Immature natural killer cell (primary cell): ENCODE results near the gene SDK1. TPM values are rescaled to one million over a fixed set of nuclear protein-coding genes. Genes with fewer than 3 reads are reported as not detected.

Source experiments
- DNase-seq, 3 donors: peaks; one replicate each; pipeline ENCODE4 v3.0.0; 2022; ENCODE audit warnings: mixed read lengths in 1 of 3
- H3K27ac Mint-ChIP-seq, 6 donors: one replicate each; pipeline ENCODE4 v1.8.0; 2020; ENCODE audit warnings: mixed read lengths in 6 of 6, mild to moderate bottlenecking in 5 of 6, inconsistent platforms in 4 of 6, moderate library complexity in 3 of 6
- H3K27me3 Mint-ChIP-seq, 3 donors: one replicate each; pipeline ENCODE4 v1.8.0; 2020 to 2021; ENCODE audit warnings: low read depth in 3 of 3, mild to moderate bottlenecking in 3 of 3, mixed read lengths in 3 of 3, moderate library complexity in 3 of 3, inconsistent platforms in 1 of 3
- H3K36me3 Mint-ChIP-seq, 3 donors: one replicate each; pipeline ENCODE4 v1.8.0; 2020; ENCODE audit warnings: mixed read lengths in 3 of 3, inconsistent platforms in 2 of 3, mild to moderate bottlenecking in 2 of 3
- H3K4me1 Mint-ChIP-seq, 2 donors: one replicate each; pipeline ENCODE4 v1.8.0; 2020; ENCODE audit warnings: inconsistent platforms in 2 of 2, mild to moderate bottlenecking in 2 of 2, mixed read lengths in 2 of 2, moderate library complexity in 1 of 2
- H3K4me3 Mint-ChIP-seq, 5 donors: one replicate each; pipeline ENCODE4 v1.8.0; 2020; ENCODE audit warnings: mild to moderate bottlenecking in 5 of 5, mixed read lengths in 5 of 5, inconsistent platforms in 3 of 5, moderate library complexity in 3 of 5
- H3K9me3 Mint-ChIP-seq, 6 donors: one replicate each; pipeline ENCODE4 v1.8.0; 2020; ENCODE audit warnings: mild to moderate bottlenecking in 6 of 6, mixed read lengths in 6 of 6, inconsistent platforms in 4 of 6, moderate library complexity in 3 of 6
- polyA plus RNA-seq, 3 donors: library from polyadenylated mRNA; unstranded; fragments of 300-500 nt; fragmentation: Illumina TruSeq; gene quantifications; one replicate each; pipeline ENCODE4 v1.2.3, GENCODE V29; 2021

Gene SDK1
- polyA plus RNA-seq, 3 donors from 2014 or later, result not detected

GRCh38 chr7:3446786-3447185 lies 145.7 kb downstream of the SDK1 start:
- Mint-ChIP-seq H3K9me3 (peaks cover 0 to 15% (median 8%) of the 10 kb centered on the region in 6 donors), H3K4me3 (no peak overlapping the region), H3K36me3 (peaks cover 0 to 7% (median 0%) of the 10 kb centered on the region in 3 donors), H3K4me1 (no peaks in the 10 kb centered on the region), H3K27ac (no peak overlapping the region), H3K27me3 (peaks cover 2 to 6% (median 4%) of the 10 kb centered on the region in 3 donors)
- no peak for DNase-seq

- Mint-ChIP-seq H3K9me3 (peaks cover 0 to 6% (median 0%) of the 10 kb centered on the region in 6 donors), H3K4me1 (no peaks in the 10 kb centered on the region), H3K27me3 (peaks cover 2 to 5% (median 4%) of the 10 kb centered on the region in 3 donors), H3K4me3 (no peak overlapping the region), H3K36me3 (no peaks in the 10 kb centered on the region), H3K27ac (no peak overlapping the region)
- DNase-seq, result no peak
Observed at GRCh38 chr7:3451701-3452100, 150.6 kb downstream of the SDK1 start.

- H3K27ac Mint-ChIP-seq, result no peak overlapping the region
- H3K9me3 Mint-ChIP-seq, result peaks cover 0 to 2% (median 0%) of the 10 kb centered on the region in 6 donors
- no peaks in the 10 kb centered on the region for H3K4me1 Mint-ChIP-seq
- no peaks in the 10 kb centered on the region for H3K36me3 Mint-ChIP-seq
- no peak overlapping the region for H3K4me3 Mint-ChIP-seq
- H3K27me3 Mint-ChIP-seq, result peaks cover 2 to 7% (median 4%) of the 10 kb centered on the region in 3 donors
- no peak for DNase-seq
Observed at GRCh38 chr7:3453398-3453797, 152.3 kb downstream of the SDK1 start.

GRCh38 chr7:3455806-3456595 lies 154.9 kb downstream of the SDK1 start:
- H3K4me3 Mint-ChIP-seq, result no peak overlapping the region
- DNase-seq, result no peak
- peaks cover 0 to 12% (median 2%) of the 10 kb centered on the region in 3 donors for H3K27me3 Mint-ChIP-seq
- no peaks in the 10 kb centered on the region for H3K4me1 Mint-ChIP-seq
- H3K36me3 Mint-ChIP-seq, result no peaks in the 10 kb centered on the region
- H3K27ac Mint-ChIP-seq, result no peak overlapping the region
- H3K9me3 Mint-ChIP-seq, result peaks cover 0 to 2% (median 0%) of the 10 kb centered on the region in 6 donors

GRCh38 chr7:3459111-3459510 lies 158.1 kb downstream of the SDK1 start:
- H3K27ac Mint-ChIP-seq, result no peak overlapping the region
- no peak for DNase-seq
- H3K36me3 Mint-ChIP-seq, result no peaks in the 10 kb centered on the region
- peaks cover 4 to 12% (median 8%) of the 10 kb centered on the region in 3 donors for H3K27me3 Mint-ChIP-seq
- H3K9me3 Mint-ChIP-seq, result peaks cover 0 to 2% (median 0%) of the 10 kb centered on the region in 6 donors
- no peak overlapping the region for H3K4me3 Mint-ChIP-seq
- no peaks in the 10 kb centered on the region for H3K4me1 Mint-ChIP-seq

- H3K27me3 Mint-ChIP-seq, result peaks cover 2 to 13% (median 9%) of the 10 kb centered on the region in 3 donors
- no peak overlapping the region for H3K4me3 Mint-ChIP-seq
- no peaks in the 10 kb centered on the region for H3K36me3 Mint-ChIP-seq
- no peaks in the 10 kb centered on the region for H3K4me1 Mint-ChIP-seq
- H3K9me3 Mint-ChIP-seq, result peaks cover 0 to 2% (median 0%) of the 10 kb centered on the region in 6 donors
- peak in 1 of 3 donors; percentile 38 for DNase-seq
- peak overlapping the region in 1 of 6 donors; percentile 31 for H3K27ac Mint-ChIP-seq
Observed at GRCh38 chr7:3461923-3462322, 160.9 kb downstream of the SDK1 start.

- H3K27me3 Mint-ChIP-seq, result peaks cover 2 to 13% (median 6%) of the 10 kb centered on the region in 3 donors
- no peaks in the 10 kb centered on the region for H3K9me3 Mint-ChIP-seq
- H3K4me1 Mint-ChIP-seq, result no peaks in the 10 kb centered on the region
- H3K4me3 Mint-ChIP-seq, result no peak overlapping the region
- DNase-seq, result no peak
- no peaks in the 10 kb centered on the region for H3K36me3 Mint-ChIP-seq
- H3K27ac Mint-ChIP-seq, result no peak overlapping the region
Observed at GRCh38 chr7:3463696-3464095, 162.6 kb downstream of the SDK1 start.

- Mint-ChIP-seq H3K36me3 (no peaks in the 10 kb centered on the region), H3K9me3 (no peaks in the 10 kb centered on the region), H3K4me1 (no peaks in the 10 kb centered on the region), H3K27me3 (peaks cover 1 to 17% (median 2%) of the 10 kb centered on the region in 3 donors), H3K27ac (peak overlapping the region in 1 of 6 donors; percentile 63), H3K4me3 (peak overlapping the region in 1 of 5 donors; percentile 8)
- DNase-seq, result peak in 1 of 3 donors; percentile 49
Observed at GRCh38 chr7:3464900-3465622, 164.0 kb downstream of the SDK1 start.

- no peaks in the 10 kb centered on the region for H3K9me3 Mint-ChIP-seq
- no peaks in the 10 kb centered on the region for H3K4me1 Mint-ChIP-seq
- H3K4me3 Mint-ChIP-seq, result no peak overlapping the region
- H3K27ac Mint-ChIP-seq, result no peak overlapping the region
- no peaks in the 10 kb centered on the region for H3K36me3 Mint-ChIP-seq
- H3K27me3 Mint-ChIP-seq, result peaks cover 1 to 17% (median 2%) of the 10 kb centered on the region in 3 donors
- no peak for DNase-seq
Observed at GRCh38 chr7:3466261-3466660, 165.2 kb downstream of the SDK1 start.

GRCh38 chr7:3469641-3470040 lies 168.6 kb downstream of the SDK1 start:
- Mint-ChIP-seq H3K4me1 (no peaks in the 10 kb centered on the region), H3K9me3 (no peaks in the 10 kb centered on the region), H3K27ac (no peak overlapping the region), H3K27me3 (peaks cover 0 to 9% (median 2%) of the 10 kb centered on the region in 3 donors), H3K4me3 (no peak overlapping the region), H3K36me3 (peaks cover 0 to 3% (median 0%) of the 10 kb centered on the region in 3 donors)
- DNase-seq, result no peak

GRCh38 chr7:3480197-3480596 lies 179.1 kb downstream of the SDK1 start:
- no peak for DNase-seq
- no peak overlapping the region for H3K27ac Mint-ChIP-seq
- H3K9me3 Mint-ChIP-seq, result no peaks in the 10 kb centered on the region
- no peak overlapping the region for H3K4me3 Mint-ChIP-seq
- H3K4me1 Mint-ChIP-seq, result no peaks in the 10 kb centered on the region
- H3K36me3 Mint-ChIP-seq, result no peaks in the 10 kb centered on the region
- peaks cover 0 to 5% (median 1%) of the 10 kb centered on the region in 3 donors for H3K27me3 Mint-ChIP-seq

GRCh38 chr7:3481435-3481834 lies 180.4 kb downstream of the SDK1 start:
- H3K36me3 Mint-ChIP-seq, result no peaks in the 10 kb centered on the region
- H3K27ac Mint-ChIP-seq, result no peak overlapping the region
- no peak overlapping the region for H3K4me3 Mint-ChIP-seq
- H3K27me3 Mint-ChIP-seq, result peaks cover 0 to 4% (median 3%) of the 10 kb centered on the region in 3 donors
- H3K9me3 Mint-ChIP-seq, result no peaks in the 10 kb centered on the region
- no peak for DNase-seq
- no peaks in the 10 kb centered on the region for H3K4me1 Mint-ChIP-seq

- Mint-ChIP-seq H3K27me3 (peaks cover 0 to 4% (median 3%) of the 10 kb centered on the region in 3 donors), H3K27ac (no peak overlapping the region), H3K4me1 (no peaks in the 10 kb centered on the region), H3K9me3 (no peaks in the 10 kb centered on the region), H3K4me3 (no peak overlapping the region), H3K36me3 (no peaks in the 10 kb centered on the region)
- DNase-seq, result no peak
Observed at GRCh38 chr7:3482147-3482921, 181.3 kb downstream of the SDK1 start.
